Esophagus squamous epithelium (tissue), 4 donors: ENCODE results near the gene RGS7.

Source experiments
- CTCF ChIP-seq, 6 experiments: fragments of 450-650 bp in 4 of 6; fragments of 200-600 bp in 2 of 6; sonication (generic) in 2 of 6; IDR thresholded peaks; one replicate each; pipeline ENCODE4 v1.5.1; 2016 to 2019; ENCODE audit warnings: antibody characterized with exemption in 6 of 6, mild to moderate bottlenecking in 4 of 6, moderate library complexity in 4 of 6
- POLR2A ChIP-seq, 4 donors: fragments of 450-650 bp; IDR thresholded peaks; one replicate each; pipeline ENCODE4 v1.6.1; 2017; ENCODE audit warnings: antibody characterized with exemption in 4 of 4, mild to moderate bottlenecking in 4 of 4, moderate library complexity in 3 of 4

- no peak for TF ChIP-seq CTCF (IDR thresholded peaks at IDR 0.05)
- TF ChIP-seq POLR2A (IDR thresholded peaks at IDR 0.05) = no peak
Measured at GRCh38 chr1:240869071-240869470, 487.9 kb downstream of the RGS7 start.
